ENCODE results near the gene ANKRD11.
"Not testable (repeated sequence)": the region's sequence is repeated elsewhere in the genome, so short reads cannot be mapped to it uniquely, and the experiment has no call there.

ANKRD11 gene

DNA sequence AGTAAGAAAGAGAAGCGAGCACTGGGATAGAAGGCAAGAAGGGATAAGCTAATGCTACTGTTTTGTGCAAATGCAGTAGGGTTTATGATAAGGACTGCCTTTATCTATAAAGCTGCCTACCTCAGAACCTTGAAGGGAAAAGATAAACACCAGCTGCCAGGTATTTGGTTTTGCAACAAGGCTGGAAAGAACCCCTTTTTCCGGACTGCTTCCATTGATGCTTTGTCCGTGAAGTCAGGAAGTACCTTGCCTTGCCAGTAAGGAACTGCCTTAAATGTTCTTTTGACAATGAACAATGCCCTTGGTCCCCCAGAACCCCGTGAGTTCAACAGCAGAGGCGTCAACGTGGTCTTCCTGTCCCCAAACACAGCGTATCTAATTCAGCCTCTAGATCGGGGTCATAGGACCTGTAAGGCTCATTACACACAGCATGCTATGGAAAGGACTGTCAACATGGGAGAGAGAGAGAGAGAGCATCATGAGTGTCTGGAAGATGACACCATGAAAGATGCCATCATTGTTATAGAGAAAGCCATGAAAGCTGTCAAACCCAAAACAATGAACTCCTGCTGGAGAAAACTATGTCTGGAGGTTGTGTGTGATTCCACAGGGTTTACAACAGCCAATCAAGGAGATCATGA is 113.4 kb downstream of the ANKRD11 start:
- no peak for DNase-seq

DNA sequence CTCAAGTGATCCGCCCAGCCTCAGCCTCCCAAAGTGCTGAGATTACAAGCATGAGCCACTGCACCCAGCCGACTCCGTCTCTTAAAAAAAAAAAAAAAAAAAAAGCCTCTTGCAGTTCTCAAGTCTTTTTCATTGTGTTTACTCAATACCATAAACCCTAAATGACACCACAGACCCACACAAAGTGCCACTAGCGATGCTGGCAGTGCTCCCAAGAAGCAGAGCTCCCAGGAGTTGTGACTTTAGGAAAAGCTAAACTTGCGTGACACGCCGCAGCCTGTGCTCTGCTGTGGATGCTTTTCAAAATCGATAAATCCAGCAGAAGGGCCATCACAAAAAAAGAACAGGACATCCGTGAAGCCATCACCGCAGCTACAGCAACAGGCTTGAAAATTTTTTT is 114.7 kb downstream of the ANKRD11 start:
- no peak for DNase-seq

DNA sequence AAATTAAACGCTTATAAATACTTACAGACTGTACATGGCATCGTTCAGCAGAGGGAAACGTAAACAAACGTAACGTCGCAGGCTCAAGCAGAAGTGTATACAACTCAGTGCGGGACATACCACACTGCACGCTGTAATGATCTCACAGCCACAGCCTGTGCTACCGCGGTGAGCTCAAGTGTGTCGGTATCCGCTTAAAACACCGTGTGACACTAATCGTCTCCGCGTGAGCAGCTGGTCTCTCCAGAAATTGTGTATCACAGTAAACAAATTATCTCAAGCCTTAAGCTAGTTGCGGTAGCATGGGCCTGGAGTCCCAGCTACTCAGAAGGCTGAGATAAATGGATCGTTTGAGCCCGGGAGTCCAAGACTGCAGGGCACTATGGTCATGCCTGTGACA is 115.3 kb downstream of the ANKRD11 start:
- DNase-seq = no peak

DNA sequence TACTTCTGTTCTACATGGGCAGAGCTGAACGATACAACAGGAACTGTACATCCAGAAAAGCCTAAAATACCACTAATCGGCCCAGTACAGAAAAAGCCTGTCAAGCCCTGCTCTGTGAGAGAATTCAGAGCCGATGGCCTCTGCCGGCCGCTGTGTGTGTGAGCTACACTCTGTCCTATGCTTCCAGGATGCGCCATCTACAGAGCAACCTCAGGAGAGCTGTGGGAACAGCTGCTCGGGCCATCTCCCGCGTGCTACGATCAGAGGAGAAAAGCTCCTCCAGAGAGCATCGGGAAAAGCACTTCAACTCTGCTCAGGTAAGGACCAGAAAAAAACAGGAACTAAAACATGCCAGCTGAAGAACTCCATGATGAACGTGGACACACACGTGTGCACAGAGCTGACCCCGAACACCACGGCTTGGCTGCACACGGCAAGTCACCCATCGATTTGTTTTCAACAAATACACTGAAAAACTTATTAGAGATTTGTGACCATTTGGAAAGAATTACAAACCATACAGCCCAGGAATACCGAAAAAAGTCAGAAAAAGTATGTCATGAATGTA is 115.9 kb downstream of the ANKRD11 start:
- no peak for DNase-seq

DNA sequence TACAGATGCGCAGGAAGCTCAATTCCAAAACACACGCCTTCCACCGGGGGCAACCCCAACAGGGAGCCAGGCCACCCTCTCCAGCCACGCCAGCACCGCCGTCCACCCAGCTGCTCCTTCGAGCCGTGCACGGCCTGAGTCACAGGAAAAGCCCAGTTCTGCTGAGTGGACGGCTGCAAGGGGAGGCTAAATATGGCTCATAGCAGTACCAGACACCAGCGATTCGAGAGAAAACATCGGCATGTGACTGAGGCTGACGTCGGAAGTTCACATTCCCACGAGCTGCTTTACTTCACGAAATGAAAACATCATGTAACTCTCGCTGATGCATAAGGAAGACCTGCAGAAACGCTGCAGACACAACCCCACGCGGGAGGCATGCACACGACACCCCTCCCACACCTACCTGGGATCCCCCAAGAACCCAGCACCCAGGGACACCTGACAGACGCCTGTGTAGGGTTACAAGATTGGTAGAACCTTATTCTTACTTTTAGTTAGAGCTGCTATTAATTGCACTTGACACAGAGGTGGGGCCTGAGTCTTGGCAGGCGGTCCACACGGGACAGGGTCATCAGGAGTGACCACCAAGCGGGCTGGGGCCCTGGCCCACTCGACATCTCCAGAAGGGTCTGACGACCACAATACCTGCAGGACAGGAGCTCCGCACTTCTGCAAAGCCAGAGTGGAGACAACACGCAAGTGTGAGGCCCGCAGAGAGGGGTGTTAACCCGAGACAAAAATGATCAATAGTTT is 116.8 kb downstream of the ANKRD11 start:
- DNase-seq = no peak

DNA sequence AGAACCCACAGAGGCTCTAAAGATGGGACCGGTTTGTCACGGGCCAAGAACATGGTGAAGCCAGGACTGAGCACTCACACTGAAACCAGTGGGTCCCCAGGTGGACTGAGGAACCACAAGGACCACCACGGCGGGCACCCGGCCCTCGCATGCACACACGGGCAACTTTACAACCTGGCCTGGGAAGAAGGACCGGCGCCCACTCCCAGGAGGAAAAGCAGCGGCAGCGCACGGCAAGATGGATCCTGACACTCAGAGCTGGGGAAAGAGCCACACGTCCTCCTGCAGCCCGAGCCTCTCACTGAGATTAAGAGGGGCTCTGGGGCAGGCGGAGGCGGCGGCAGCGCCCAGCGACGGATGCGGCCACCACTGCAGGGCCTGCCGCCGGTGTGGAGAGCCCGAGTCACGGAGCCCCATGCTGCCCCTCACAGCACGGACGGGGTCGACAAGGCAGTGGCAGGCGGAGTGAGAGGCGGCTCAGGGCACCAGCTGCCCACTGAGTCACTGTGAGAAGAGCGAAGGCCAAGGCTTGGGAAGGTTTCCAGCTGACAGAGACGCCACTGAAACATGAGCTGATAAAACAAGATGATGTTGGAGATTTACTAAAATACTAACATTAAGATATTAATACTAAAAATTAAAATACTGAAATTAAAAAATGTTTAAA is 118.3 kb downstream of the ANKRD11 start:
- no peak for DNase-seq

DNA sequence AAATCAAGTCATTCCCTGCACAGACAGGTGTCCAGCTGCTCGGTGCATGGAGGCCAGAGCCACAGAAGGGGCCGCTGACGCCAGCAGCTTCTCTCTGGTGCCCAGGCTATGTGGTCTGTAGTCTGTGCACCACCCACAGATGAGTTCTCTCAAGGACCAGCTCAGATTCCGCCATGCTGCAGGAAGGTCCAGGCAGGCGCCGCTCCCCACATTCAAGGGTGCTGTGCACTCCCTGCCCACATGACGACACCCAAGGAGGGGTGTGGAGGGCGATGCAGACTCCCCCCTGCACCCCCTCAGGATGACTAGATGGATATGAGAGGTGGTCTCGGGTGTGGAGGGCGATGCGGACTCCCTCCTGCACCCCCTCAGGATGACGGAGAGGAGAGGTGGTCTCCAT is 119.0 kb downstream of the ANKRD11 start:
- no peak for DNase-seq

DNA sequence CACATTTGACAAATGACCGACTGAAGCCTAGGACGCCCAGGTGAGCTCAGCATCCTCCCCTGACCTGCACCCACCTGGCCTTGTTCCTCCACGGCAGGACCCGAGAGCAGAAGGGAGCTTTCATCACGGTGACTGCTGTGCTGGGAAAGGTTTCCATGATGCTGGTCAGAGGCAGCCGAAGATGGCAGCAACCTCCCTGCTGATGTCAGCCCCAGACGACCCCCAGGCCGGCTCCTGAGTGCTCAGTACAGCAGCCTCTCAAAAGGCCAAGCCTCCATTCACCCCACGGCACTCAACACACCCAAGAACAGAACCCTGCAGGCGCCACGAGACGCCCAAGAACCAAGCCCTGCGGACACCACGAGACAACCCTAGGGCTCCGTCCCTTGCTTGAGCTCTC is 119.8 kb downstream of the ANKRD11 start:
- no peak for DNase-seq

DNA sequence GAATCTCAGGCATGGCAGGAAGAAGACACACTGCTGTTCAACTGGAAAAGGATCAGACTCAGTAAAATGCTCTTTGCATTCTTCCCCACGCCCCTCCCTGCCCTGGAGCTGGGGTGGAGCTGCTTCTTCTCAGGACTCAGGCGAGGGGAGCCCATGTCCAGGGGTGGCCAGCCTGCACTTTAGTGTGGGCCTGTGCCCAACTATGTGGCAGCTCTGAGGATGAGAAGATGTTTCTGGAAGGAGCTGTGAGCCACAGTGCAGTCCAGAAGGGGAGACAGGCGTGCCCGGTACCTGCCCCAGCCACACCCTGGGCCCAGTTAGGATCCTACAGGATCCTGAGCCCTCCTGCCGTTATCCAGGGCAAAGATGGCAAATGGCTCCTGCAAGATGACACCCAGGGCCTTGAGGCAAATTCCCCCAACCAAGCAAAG is 120.3 kb downstream of the ANKRD11 start:
- DNase-seq = no peak

DNA sequence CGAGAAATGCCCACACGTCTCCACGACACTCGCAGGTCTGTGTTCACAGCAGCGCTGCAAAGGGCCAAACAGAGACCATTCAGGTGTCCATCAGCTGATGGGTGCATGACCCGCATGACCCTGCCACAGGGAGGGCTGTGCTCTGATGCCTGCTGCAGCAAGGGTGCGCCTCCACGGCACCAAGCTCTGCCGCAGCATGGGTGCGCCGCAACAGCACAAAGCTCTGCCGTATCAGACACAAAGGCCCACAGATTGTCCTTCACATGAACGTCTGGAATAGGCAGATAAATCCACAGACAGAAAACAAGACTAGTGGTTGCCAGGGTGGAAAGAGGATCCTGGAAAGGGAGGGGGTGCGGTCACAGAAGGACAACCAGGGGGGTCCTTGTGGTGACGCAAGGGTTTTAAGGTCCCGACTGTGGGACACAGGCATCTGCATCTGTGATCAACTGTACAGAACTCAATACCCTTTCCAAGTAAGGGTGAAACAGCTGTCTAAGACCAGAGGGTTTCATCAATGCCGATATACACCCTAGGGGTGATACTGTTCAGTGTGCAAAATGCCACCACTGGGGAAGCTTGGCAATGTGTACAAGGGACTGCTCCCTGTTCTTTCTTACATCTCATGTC is 121.0 kb downstream of the ANKRD11 start:
- DNase-seq = no peak

DNA sequence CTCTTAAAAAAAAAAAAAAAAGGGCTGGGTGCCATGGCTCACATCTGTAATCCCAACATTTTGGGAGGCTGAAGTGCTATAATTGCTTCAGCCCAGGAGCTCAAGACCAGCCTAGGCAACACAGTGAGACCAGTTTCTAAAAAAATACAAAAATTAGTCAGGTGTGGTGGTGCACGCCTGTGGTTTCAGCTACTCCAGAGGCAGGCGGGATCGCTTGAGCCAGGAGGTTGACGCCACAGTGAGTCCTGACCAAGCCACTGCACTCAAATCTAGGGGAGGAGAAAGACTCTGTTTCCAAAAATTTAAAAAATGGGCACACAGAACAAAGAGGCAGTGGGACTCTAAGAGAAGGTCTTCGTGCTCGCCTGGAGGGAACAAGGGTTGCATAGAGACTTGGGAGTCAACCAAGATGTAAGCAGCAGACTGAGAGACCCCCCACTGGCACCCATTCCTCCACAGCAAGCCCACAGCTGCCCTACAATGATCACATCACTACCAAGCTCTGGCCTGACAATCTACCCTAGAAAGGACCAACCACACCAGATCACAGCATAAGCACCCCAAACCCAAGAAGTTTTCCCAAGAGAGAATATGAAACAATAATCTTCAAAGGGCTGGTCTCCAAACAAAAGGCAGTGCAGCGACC is 121.6 kb downstream of the ANKRD11 start:
- no peak for DNase-seq

DNA sequence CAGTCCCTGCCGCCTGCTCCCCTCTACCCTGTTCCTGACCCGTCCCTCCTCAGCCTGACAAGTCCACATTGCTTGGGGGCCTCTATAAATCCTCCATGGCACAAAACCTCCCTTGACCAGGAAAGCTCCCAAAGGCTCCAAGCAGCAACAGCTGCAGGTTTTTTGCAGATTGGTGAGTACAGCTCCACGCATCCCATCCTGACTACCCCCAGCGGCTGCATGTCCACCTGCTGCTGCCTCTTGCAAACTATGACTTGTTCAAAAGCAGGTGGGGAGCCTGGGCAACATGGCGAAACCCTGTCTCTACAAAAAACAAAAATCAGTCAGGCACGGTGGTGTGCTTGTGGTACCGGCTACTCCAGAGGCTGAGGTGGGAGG is 122.8 kb downstream of the ANKRD11 start:
- DNase-seq = no peak

DNA sequence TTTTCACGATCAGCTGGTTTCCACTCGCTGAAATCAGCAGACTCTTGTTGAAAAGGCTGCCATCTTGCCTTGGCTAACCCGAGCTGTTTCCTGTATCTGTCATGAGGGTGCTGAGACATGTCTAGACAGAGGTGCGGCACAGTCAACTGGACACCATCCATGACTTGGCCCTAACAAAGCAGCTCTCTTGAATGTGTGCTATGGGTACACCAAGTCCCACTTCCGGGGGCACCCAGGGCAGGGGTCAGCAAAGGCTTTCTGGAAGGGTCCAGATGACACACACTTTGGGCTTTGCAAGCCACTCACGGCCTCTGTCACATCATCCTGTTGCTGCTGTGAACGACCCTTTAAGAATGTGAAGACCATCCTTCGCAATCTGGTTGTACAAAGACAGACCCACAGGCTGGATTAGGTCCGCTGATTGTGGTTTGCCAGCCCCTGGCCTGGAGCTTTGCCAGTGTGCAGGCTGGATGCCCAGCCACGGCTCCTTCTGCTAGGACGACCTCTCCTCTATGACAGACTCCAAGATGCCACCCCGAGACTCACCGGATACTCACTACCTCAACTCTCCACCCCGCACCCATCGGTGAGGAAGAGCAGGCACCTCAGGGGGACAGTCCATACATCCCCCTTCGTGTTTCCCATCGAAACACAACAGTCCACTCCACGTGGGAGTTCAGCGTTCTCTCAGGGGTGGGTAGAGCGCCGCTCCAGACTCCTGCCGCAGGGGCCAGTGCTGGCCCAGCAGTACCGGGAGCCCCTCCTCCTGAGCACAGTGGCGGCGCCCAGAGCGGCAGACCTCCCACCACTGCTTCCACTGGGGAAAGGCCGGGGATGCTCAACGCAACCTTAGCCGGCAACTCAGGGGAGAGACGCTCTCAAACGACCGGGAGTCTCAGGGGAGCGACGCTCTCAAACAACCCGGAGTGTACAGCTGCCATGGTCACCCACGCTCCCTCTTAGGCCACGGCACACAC is 123.5 kb downstream of the ANKRD11 start:
- DNase-seq = no peak

DNA sequence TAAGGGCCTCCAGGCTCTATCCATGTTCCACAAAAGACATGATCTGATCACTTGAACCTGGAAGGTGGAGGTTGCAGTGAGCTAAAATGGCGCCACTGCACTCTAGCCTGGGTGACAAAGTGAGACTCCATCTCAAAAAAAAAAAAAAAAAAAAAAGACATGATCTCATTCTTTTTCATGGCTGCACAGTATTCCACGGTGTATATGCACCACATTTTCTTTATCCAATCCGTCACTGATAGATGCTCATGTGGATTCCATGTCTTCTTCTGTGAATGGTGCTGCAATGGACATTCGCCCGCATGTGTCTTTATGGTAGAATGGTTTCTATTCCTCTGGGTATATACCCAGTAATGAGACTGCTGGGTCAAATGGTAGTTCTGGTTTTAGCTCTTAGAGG is 124.4 kb downstream of the ANKRD11 start:
- DNase-seq = no peak

DNA sequence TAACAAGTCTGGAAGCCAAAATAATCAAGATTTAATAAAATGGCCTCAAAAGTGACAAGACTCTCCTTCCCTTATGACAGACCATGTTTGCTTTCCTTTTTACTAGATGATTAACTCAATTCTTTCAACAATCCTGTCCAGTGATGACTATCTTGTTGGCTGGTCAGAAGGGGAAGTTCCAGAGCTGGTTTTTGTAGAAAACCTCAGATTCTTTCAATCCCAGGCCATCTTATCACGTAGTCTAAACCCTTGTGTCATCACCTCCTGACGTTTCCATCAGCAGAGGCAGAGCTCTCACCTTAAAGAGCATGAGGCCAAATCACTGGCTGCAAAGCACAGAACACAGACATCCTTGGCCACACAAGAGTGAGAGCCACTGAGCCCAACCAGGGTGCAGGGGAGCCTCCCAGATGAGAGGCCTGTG is 125.3 kb downstream of the ANKRD11 start:
- DNase-seq = no peak

DNA sequence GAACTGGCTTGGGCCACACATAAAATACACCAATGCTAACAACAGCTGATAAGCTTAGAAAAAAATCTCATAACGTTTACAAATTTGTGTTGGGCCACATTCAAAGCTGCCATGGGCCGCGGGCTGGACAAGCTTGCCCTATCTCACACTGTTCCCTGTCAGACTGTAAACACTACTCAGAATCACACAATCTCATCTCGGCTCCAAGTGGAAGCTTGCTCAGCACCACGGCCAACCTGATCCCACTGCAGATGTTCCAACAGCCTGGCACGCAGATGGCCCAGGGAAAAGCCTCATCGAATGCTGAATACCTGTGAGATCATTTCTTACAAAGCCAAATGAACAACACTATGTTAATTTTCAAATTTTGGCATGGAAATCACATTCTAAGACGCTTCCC is 125.8 kb downstream of the ANKRD11 start:
- no peak for DNase-seq

DNA sequence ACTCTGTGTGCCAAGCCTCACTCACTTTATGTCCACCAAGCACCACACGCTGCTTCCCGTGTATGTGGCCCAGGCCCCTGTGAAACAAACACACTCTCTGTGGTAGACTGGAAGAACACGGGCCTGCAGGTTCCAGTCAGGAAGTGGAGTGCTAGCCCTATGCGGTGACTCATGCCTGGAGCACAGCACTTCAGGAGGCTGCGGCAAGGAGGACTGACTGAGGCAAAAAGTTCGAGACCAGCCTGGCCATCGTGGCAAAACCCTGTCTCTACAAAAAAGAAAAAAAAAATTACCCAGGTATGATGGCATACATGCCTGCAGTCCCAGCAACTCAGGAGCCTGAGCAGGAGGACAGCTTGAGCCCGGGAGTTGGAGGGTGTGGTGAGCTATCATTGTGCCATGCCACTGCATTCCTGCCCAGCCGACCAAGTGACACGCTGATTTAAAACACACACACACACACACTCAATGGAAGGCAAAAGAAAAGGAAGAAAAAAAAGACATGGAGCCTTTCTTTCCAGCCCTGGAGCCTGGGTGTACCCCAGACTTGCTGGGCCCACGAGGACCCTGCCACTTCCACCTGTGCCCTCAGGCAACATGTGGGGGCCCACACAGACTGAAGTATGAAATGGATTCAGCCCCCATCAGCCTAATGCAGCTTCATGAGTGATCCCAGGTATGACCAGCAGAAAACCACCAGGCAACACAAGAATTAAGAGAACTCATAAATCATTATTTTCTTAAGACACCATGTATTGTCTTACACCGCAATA is 126.6 kb downstream of the ANKRD11 start:
- DNase-seq = peak; percentile 31

DNA sequence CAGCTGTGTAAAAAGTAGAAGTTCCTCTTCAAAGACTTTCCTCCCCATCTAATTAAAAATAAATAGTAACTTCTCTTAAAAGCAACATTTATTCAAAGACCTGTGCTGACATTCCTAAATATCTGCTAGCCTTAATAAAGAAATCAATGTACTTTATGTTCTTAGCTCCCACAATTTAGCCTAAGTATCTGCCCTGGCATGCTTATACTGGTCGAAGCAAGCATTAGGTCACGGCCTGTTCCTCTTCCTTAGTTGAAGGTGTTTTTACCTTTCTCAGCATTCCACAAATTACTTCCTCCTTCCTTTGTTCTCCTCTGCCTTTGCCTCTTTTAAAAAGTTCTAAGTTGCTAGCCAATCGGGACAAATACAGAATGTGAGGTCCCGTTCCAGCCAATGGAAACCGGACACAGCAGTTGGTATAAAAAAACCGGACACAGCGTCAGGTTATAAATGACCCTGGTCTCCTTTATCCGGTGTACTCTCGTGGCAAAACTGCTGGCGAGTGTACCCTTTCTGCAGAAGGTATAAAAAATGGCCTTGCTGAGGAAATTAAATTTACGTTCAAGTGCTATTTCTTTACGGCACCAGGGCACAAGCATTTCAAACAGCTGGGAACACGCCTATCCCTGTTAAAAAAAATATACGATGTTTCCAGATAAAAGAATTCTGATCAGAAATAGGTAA is 127.7 kb downstream of the ANKRD11 start:
- DNase-seq = not testable (repeated sequence)

DNA sequence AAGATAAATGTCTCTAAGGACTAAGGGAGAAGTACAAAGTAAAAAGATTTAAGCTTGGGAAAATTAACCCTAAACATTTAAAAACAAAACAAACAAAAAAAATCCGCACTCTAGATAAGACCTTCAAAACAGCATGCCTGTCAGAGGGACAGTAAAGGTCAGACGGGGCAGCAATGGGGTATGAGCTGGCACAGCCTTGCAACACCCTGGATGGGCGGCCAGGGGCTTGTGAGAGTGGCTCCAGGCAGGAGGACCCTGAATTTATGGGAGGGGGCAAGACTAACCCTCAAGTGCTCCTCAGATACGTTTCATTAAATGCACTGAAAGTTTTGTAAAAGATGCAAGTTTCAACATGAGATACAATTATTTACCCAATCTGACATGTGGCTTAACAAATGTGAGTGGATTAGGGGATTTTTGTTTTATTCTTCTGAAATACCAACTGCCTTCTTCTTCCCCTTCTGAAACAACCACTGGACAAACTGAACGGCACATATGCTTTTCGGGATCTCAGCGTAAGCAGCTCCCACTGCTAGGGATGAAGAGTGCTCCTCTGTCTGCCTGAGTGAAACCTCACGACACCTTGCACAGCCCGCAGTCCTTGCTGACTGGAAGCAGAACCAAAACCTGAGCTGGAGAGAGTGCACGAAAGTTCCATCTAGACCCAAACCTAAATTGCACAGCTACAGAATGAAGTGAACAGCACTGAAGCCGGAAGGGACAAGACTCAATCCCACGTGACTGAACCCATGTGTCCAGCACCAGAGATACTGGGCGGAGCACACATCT is 128.4 kb downstream of the ANKRD11 start:
- no peak for DNase-seq
